NAMALWA (cell line): ENCODE data around the gene FARS2.
"Not testable (repeated sequence)": the region's sequence is repeated elsewhere in the genome, so short reads cannot be mapped to it uniquely, and the experiment has no call there.

Experiments
- DNase-seq: peaks from one replicate; pipeline ENCODE4 v3.0.0-alpha.2; 2015; ENCODE audit warnings: low spot score

FARS2 gene

DNA sequence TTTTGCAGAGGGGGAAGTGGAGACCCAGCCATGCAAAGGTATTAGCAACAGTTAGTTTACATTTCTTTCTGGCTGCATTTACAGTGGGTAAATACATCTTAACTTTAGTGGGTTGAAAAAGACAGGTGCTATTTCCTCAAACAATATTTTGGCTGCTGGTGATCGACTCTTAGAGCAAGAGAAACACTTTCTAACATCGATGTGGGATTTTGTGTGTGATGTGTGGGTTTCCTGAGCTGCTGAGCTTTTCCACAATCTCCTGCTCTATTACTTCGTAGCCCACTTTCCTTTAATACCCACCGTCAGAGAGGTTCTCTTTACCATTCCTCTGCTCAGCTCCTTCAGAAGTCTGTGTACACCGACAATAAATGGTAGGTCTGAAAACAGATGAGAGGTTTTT, 406.4 kb downstream of the FARS2 start:
- DNase-seq = peak; percentile 17

DNA sequence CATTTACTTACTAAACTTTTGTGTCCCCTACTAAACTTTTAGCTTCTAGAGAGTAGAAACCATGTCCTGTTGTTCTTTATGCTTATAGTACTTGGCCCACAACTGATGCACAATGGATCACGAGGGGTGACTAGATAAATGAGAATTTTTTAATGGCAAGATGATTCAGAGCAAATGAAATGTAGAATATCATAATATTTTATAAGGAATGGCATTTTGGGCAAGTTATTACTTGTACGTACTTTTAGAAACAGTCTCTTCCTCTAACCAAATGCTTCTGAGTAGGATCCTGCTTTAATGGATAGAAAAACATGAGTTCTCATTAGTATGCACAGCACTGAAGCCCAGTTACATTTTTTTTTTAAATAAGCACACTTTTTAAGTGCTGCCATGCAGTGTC, 409.1 kb downstream of the FARS2 start:
- no peak for DNase-seq

DNA sequence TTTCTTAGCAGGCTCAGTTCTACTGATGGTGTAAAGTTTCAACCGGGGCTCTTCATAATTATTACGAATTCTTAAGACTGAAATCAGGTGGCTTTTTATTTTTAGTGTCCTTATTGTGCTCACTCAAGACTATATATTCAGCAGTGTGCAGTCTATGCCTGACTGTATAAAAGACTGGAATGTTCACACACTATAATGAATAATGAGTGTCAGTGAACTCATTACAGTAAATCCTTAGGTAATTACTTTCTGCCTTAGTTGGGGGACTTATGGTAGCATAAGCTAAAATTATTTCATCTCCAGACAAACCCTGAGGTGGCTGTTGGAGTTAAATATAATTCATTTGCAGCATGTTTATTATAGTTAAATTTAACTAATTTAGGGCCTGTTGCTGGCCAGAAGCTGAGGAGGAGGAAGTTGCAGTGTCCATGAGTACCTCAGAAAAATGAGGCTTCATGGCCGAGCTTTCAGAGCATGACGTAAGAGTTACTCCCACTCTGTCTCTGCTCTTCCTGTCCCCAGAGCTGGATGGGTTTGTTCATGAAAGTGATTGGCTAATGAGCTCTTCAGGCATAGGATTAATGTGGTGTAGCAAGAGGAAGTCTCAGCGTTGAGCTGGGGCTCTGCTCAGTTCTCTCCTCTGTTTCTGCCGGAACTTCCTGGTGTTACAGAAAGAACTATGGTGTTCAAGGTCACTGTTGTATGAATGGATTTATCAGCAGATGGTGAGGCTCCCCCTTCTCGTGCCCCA, 409.7 kb downstream of the FARS2 start:
- peak; percentile 72 for DNase-seq

DNA sequence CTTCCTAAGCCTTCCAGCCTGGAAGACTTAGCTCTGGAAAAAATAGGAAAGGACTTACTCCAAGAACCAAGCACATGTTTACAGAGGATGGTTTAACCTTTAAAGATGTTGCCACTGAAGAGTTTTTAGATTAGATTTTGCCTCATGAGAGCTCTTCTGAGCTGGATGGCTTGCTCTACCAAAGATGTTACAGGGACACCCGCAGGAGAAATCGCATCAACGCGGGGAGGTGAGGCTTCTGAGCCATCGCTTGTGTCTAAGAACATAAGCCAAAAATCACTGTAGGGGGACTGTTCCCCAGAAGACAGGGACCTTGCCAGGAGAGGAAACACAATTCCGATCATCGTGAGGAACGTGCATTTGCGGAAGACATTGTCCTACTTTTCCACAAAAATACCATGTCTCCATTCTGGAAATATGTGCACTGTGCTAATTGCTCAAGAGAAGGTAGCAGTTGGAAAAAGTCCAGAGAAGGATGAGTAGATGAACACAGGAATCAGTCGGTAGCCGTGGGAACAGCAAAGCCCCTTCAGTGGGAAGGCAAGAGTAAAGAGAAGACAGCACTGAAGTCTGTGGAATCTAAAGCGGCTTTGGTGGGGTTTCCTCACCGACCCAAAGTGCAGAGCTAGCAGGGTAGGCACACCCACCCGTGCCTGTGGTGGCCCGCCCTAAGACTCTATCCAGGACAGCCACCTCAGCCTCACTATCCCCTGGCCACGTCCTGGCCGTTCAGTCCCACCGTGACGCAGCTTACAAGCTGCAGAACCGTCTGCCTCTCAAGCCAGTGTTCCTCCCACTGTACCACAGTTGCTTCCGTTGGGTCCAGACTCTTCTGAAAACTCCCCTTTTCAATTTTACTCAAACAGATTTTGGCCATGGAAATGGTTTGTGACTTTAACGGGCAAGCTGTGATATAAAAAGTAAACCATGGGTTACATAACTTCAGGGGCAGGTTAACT, 410.6 kb downstream of the FARS2 start:
- peak; percentile 32 for DNase-seq

DNA sequence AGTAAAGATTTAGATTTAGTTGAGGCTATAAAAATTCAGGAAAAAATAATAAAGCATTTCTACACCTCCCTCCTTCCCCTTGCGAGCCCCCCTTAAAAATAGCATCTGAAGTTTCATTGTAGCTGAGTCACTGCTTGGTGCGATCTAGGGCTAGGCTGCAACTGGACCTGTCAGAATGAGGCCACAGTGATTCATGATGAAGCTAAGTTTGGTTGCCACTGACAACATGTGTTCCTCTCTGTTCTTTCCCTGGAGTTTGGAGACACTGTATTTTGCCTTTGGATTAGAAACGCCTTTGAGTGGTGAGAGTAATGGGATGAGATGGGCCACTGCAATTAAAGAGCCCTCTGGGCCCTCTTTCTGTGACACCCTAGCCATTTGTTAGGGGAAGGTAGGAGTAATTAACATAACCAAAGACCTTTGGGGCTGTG, 411.3 kb downstream of the FARS2 start:
- no peak for DNase-seq

DNA sequence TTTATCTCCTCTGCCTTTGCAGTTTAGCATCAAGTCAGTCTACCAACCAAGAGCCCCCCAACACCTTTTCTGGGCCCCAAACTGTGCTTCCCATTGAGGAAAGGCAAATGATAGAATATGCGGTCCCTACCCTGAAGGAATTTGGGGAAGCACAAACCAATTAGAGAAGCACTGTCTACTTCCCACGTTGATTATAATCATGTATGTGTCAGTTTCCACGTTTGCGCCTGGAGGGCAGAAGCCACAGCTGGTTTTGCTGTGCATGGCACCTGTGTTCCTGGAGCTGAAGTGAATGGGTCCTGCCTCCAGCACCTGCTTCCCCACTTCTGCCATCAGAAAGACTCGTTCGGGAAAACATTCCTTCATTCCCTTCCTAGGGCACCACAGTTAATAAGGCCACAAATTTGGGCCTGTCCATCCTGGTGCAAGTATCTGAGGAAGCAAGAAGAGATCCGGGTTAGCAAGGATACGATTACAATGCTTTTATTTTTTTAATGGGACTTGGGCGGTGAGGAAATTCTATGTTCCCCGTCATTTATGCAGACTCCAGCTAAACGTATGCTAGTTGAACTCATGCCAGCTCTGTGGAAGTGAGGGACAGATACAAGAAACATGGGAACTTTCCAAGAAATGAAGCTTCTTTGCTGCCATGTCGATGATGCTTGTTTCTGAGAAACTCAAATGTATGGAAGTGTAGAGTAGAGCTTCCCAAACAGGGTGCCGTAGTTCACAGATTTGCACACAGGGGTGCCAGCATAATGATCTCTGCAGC, 411.9 kb downstream of the FARS2 start:
- no peak for DNase-seq

DNA sequence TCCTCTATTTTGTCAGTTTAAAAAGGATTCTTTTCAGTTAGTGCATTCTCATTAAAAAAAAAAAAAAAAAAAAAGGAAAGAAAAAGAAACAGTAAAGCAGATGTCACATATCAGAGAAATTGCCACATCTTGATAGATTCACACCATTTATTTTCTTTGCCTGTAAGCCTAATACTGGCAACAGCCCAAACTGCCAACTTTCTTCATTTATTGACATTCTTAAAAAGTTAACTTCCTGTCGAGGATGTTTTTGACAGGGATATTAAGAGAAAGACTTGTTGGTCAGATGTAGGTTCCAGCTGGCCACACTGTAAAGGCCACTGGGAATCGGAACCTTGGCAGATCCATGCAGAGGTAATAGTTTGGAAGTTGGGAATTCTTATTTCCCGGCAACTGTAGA, 412.8 kb downstream of the FARS2 start:
- DNase-seq = no peak

DNA sequence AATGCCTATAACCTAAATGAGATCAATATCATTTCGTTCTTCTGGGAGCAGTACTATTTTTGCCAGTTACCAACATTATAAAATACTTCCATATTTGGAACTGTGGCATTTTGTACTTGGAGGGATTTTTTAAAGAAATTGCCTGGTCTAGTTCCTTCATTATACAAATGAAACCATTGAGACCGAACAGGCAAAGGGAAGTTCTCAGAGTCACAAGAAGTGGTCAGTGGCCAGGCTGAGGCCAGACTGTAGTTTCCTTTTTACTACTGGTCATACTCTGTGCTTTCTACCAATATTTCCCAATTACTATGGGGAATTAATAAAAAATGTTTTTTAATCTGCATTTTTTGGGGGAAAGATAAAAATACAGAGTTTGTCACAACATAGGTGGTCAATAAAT, 413.4 kb downstream of the FARS2 start:
- DNase-seq = no peak

DNA sequence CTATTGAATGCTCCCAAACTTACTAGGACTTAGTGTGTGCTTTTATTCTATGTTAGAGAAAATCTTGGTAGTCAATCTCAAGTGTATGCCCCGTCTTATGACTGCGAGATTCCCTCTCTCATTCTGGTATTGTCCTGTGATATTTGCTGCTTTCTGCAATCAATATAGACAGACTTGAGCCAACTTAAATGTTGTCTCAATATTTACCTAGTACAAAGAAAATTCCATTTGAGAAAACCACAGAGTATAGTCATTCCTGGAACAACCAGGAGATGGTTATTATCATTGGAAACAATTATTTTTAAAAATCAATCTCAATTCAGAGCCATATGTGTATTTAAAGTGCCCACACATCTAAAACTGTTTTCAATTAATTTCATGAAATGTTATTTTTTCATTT, 415.4 kb downstream of the FARS2 start:
- DNase-seq = no peak

DNA sequence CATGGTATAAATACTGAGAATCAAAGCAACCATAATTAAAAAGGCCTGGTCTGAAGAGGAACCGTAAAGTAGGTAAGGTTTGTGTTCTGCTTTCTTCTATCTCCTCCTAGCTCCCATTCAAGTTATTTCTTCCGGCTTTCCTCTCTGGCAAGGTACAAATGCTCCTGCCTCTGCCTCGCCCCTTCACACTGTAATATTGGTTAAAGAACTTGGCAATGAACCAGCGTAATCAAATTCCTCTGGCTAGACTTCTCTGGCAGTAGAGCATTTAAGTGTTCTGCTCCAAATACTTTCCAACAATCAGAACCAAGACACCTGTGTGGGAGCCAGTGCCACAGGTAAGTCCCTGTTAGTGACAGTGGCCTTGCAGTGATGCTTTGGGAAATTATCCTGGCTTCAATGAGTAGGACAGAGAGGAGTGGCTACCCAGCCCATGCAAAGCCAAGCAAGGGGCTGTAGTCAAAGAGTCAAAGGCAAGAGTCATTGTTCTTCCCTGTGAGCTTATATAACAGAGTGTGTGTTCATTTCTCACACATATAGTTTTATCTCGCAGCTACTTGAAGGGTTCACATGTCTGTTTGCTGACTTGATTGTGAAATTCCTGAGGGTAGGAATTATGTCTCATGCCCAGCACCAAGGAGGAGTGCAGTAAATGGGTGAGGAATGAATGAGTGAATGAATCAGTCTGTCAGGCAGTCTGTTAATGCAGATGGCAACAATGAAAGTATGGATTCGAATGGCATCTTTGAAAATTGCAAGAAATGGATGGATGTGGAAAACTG, 416.1 kb downstream of the FARS2 start:
- DNase-seq = no peak

DNA sequence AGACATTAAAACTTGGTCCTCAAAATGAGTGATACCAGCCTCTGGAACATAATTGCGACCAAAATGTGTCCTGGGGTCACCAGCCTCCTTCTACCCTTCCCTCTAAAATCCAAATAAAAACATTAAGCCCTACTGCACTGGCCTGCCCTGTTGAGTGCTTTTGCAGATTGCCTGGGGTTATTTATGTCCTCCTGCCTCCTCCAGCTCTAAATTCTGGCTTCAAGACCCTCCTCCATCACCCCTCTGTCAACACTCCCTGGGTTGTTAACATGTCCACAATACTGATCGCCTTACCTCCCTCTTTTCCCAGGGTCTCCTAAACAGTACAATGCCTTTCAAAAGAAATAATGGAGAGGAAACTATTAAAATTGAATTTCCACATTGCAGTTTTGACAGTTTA, 418.0 kb downstream of the FARS2 start:
- no peak for DNase-seq

DNA sequence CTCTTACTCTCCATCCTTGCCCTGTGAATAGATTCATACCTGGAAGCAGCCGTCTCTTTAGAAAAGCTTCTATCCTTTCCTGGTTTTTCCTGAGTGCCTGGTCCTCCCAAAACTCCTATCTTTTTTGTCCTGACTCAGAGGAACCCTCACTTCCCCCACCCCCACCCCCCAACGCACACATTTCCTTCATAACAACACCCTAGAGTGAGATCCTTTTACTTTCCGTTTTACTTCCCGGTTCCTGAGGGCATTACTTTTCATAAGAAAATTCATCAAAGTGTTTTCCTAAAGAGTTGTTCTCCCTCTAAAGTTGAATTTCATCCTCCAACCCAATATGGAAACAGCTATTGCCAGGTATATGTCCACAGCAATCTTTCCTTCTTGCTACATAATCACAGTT, 418.4 kb downstream of the FARS2 start:
- no peak for DNase-seq

DNA sequence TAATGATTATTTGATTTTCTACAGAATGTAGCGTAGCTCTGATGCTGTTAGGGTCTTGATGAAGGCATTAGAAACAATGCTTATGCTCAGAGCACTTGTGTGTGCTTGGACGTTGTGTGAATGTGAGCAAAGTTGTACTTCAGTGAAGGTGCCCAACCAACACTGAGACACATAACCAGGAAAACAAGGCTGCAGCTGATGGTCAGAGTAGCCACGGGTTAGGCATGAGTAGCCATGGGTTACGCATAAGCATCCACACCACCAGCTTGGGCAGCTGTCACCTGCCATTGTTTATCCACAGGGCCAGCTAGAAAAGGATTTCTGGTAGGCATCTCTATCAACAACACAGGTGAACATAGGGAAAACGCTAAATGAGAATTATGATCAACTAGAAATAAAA, 418.8 kb downstream of the FARS2 start:
- peak; percentile 30 for DNase-seq

DNA sequence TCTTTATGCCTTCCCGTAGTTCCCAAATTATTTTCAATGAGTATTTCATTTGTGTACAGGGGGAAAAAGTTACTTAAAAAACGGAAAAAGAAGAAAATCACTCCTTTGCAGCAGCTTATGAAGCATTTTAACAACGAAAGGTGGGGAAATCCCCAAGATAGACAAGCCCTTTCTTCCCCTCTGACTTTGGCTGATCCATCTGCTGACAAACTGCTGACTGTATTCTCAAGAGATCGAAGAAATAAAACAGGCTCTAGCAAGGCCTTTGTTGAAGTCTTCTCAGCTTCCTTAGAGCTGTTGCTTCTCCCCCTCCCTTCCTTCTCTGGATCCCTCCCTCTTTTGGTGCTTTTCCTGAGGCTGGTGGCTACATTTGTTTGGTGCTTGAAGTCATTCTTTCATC, 420.2 kb downstream of the FARS2 start:
- DNase-seq = peak; percentile 38

DNA sequence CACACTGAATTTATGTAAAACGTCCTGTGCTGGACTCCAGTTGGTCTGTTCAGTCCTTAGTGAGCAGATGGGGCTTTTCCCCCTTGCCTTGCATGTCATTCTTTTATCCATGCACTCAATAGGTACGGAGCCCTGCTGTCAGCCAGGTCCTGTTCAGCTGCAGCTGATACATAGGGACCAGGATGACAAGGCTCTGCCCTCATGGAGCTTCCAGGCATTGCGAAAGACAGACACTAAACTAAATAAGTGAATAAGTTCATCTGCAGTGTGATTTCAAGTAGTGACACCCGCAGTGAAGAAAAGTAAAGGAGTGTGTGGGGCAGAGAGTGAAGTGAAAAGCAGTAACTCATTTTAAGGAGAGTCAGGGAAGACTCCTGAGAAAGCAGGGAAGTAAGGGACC, 421.2 kb downstream of the FARS2 start:
- no peak for DNase-seq

DNA sequence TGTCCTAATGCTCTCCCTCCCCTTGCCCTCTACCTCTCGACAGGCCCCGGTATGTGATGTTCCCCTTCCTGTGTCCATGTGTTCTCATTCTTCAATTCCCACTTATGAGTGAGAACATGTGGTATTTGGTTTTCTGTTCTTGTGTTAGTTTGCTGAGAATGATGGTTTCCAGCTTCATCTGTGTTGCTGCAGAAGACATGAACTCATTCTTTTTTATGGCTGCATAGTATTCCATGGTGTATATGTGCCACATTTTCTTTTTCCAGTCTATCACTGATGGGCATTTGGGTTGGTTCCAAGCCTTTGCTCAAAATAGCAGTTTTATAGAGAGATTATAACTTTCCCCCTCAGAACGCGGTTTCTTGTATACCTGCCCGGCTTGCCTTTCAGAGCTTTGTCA, 422.4 kb downstream of the FARS2 start:
- not testable (repeated sequence) for DNase-seq

DNA sequence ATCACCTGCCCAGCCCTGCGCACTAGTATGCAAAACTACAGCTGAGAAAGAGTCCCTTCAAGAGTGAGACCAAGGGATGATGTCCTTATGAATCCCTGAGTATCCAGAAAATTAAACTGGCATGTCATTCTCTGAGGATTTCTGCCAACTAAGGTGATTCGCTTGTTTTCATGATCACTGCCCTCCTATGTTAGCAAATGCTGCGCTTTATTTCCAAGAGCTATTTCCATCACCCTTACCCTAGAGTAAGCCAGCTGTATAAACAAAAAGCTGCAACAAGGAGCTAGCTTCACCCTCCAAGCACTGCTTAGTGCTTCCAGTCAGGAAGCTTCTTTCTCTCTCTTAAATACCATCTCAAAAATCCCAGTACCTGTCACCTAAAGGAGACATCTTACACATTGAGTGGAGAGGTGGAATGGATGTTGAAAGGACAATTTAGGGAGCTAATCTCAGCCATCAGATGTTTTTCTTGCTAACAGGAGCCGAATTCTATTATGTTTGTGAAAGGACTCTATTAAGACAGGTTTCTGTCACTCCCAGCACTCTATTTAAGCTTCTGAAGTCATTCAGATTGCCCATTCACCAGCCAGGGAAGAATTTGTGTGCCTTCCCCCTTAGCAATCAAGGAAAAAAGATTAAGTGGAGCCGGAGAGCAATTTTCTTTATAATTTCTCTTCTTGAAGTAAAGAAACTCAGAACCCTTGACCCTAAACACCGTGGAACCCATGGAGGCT, 423.2 kb downstream of the FARS2 start:
- no peak for DNase-seq

DNA sequence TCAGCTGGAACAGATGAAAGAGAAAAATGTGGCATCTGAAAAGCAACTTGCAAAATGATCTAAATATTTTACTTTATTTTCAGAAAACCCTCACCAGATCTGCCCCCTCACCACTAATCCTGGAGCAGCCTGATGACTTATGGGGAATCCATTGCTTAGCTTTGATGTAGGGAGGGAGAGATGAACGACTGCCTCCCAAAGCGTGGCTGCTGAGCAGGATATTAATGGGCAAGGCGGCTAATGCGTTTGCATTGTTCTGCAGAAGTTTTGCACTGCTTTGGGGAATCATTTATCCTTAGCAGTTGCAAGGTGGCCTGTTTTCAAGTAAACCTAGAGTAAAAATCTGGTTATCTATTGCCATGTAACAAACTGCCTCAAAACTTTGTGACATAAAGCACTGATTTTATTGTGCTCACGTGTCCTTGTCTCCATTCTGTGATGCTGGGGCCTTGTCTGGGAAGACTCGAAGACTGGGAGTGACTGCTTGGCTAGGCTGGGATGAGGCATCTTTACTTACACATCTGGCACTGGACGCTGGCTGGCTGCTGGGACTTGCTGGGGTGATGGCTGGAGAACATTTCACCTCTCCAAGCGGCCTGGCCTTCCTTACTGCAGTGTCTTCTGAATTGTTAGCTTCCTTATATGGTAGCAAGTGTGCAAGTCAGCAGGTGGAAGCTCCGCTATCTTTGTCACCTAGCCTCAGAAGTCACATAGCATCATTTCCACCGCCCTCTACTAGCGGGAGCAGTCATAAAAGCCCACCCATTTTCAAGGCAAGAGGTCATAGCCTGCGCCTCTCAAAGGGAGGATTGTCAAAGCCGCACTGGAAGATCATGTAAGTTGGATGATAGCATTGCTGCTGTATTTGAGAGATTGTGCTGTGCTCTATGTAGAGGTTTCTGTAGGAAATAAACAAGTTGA, 432.2 kb downstream of the FARS2 start:
- no peak for DNase-seq

DNA sequence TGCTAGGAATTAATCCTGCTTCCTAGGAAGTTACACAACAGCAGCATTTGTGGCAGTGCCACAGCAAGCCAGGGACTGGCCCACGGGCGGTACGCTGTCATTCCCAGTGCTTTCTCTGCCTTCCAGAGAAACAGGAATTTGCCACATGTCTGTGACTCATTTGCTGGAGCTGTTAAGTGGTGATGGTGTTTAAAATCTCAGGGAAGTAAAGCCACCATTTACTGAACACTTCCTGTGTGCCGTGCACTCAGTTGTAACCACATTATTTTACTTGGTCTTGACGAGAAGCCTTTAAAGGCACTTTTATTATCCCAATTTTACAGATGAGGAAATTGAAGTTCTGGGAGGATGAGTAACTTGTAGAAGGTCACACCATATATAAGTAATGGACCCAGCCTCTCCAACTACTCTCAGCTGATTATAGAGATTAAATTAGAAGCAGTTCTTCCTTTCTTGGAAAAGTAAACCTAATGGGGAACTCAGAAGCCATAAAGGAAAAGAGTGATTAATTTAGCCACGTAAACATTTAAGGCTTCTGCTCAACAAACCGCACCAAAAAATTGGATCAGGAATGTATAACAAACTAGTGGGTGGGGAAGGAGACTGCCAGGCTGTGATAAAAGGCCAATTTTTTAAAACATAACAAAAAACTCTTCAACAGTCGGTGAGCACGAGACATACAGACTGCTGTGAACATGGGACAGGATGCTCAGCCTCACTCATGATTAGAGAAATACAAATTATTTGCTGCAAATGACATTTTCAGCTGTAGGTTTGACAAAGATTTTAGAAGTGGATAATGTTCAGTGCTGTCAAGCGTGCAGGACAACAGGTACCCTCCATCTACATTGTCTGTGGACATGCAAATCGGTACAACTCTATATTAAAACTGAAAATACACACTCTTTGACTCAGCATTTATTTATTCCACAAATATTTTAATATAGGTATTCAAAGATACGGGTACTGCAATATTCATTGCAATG, 434.2 kb downstream of the FARS2 start:
- no peak for DNase-seq
